ENCODE data around the gene PRSS8. TPM values are rescaled to one million over a fixed set of nuclear protein-coding genes. Genes with fewer than 3 reads are reported as not detected.

Gene PRSS8
- total RNA-seq, 1 experiment from 2014 or later: 108 TPM

DNA sequence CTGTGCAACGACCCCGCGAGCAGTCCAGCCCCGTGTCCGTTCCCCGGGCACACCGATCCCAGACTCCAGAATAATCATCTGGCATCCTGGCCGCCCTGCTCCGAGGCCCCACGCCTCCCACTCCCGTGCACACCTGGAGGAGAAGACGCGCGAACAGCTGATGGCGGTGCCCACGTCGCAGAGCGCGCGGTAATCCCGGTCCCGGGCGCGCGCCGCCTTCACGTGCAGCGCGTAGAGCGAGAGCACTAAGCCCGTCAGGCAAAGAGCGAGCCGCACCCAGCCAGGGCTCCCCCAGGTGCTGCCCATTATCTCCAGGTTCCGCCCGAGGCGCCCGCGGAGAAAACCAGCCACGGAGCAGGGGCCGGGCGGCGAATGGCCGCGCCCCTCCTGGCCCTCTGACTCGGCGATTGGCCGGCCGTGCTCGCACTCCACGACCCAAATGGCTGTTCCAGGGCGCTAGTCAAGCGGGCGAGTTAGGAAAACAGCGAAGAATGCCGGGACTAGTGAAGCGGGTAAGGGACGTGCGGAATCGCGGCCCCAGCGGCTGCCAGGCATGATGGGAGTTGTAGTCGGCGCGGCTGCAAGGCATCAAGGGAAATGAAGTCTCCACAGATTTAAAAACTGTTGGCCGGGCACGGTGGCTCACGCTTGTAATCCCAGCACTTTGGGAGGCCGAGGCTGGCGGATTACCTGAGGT lies 41.0 kb downstream of the PRSS8 start, which contains the start of gene VKORC1:
Gene VKORC1 (minus strand): TSS at position 374 of the 697 bp plus-strand sequence. CDS start 68 bp downstream, at position 306.
- Mint-ChIP-seq H3K27me3 (ENCODE audit: unreplicated experiment) (no peaks in the 10 kb centered on the region), H3K4me1 (ENCODE audit: low read depth, unreplicated experiment) (peaks cover 12% of the 10 kb centered on the region), H3K36me3 (ENCODE audit: insufficient read depth, unreplicated experiment) (peaks cover 43% of the 10 kb centered on the region), H3K9me3 (ENCODE audit: low read depth, unreplicated experiment) (peaks cover 3% of the 10 kb centered on the region), H3K27ac (ENCODE audit: unreplicated experiment) (peak within 1 kb of the TSS; percentile 82), H3K4me3 (ENCODE audit: low read depth, unreplicated experiment) (peak within 1 kb of the TSS; percentile 89)
- no TSS peak for BruUV-seq (replicated peaks)
- peak; percentile 97 for DNase-seq
- intact Hi-C loops (cut with micrococcal nuclease; ENCODE audit: unreplicated experiment): loop anchor here (1.0 to 2.0 kb wide), 2 partner anchors 20 to 109 kb away; partner anchors contain the start of genes HSD3B7, ZNF646 and ZNF668
- TF ChIP-seq, protein P1, sequence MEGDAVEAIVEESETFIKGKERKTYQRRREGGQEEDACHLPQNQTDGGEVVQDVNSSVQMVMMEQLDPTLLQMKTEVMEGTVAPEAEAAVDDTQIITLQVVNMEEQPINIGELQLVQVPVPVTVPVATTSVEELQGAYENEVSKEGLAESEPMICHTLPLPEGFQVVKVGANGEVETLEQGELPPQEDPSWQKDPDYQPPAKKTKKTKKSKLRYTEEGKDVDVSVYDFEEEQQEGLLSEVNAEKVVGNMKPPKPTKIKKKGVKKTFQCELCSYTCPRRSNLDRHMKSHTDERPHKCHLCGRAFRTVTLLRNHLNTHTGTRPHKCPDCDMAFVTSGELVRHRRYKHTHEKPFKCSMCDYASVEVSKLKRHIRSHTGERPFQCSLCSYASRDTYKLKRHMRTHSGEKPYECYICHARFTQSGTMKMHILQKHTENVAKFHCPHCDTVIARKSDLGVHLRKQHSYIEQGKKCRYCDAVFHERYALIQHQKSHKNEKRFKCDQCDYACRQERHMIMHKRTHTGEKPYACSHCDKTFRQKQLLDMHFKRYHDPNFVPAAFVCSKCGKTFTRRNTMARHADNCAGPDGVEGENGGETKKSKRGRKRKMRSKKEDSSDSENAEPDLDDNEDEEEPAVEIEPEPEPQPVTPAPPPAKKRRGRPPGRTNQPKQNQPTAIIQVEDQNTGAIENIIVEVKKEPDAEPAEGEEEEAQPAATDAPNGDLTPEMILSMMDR (IDR thresholded peaks at IDR 0.05; ENCODE audit: unreplicated experiment): no peak
- CTCF ChIA-PET: interaction anchor here (0.6 to 2.7 kb wide), 4 partner anchors 48 to 364 kb away, joined by 3 to 16 read pairs (median 11); partner anchors contain the start of genes HSD3B7 and STX4

DNA sequence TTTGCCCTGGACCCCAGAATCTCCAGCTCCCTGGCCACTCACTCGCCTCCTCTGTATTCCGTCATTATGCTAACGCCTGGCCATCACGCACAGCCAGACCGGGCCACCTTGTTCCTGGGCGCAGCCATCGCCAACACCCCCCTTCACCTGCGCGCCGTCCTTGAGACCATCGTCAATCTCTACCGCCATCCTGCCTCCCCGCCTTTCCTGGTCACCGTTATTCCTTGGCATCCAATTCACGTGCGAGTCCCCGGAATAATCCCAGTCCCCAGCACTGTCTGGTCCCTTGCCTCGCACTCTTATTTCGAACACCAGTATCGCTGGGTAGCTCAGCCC lies 41.5 kb downstream of the PRSS8 start:
- CTCF ChIA-PET: interaction anchor here (0.6 to 2.7 kb wide), 4 partner anchors 23 to 109 kb away, joined by 11 to 16 read pairs (median 11); partner anchors contain the start of genes HSD3B7, KAT8 and STX4
- peaks cover 3% of the 10 kb centered on the region for H3K9me3 Mint-ChIP-seq (ENCODE audit: low read depth, unreplicated experiment)
- H3K4me1 Mint-ChIP-seq (ENCODE audit: low read depth, unreplicated experiment): peaks cover 12% of the 10 kb centered on the region
- BruUV-seq (replicated peaks): TSS peak; percentile 30
- H3K27ac Mint-ChIP-seq (ENCODE audit: unreplicated experiment): peak overlapping the region; percentile 82
- H3K4me3 Mint-ChIP-seq (ENCODE audit: low read depth, unreplicated experiment): peak overlapping the region; percentile 89
- DNase-seq: peak; percentile 27
- TF ChIP-seq, protein P1 (IDR thresholded peaks at IDR 0.05; ENCODE audit: unreplicated experiment): no peak
- intact Hi-C loops (cut with micrococcal nuclease; ENCODE audit: unreplicated experiment): loop anchor here (1.0 to 2.0 kb wide), 2 partner anchors 19 to 109 kb away; partner anchors contain the start of genes HSD3B7, ZNF646 and ZNF668
- no peaks in the 10 kb centered on the region for H3K27me3 Mint-ChIP-seq (ENCODE audit: unreplicated experiment)
- peaks cover 43% of the 10 kb centered on the region for H3K36me3 Mint-ChIP-seq (ENCODE audit: insufficient read depth, unreplicated experiment)

DNA sequence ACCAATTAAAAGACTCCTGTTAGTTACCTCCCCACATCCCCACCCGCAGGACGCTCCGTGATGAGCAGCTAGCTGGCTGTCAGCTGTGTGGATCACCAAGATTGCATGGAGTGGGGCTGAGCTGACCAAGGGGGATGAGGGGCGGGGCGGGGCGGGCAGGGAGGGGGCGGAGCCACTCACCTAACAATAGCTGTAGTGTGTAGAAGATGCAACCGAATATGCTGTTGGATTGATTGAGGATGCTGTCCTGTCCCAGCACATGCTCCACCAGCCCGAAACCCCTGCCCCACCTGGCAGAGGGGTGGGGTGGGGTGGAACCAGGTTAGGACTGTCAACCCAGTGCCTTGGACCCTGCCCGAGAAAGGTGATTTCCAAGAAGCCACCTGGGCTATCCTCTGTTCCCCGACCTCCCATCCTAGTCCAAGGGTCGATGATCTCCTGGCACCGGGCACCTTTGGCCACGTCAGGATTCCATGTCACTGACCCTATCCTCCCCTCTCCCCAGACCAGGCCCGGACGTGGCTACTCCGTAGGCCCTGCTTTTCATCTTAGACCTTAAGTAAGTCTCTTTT lies 42.3 kb downstream of the PRSS8 start:
- Mint-ChIP-seq H3K9me3 (ENCODE audit: low read depth, unreplicated experiment) (peaks cover 3% of the 10 kb centered on the region), H3K36me3 (ENCODE audit: insufficient read depth, unreplicated experiment) (peaks cover 46% of the 10 kb centered on the region), H3K4me1 (ENCODE audit: low read depth, unreplicated experiment) (peaks cover 12% of the 10 kb centered on the region), H3K4me3 (ENCODE audit: low read depth, unreplicated experiment) (peak overlapping the region; percentile 89), H3K27me3 (ENCODE audit: unreplicated experiment) (no peaks in the 10 kb centered on the region), H3K27ac (ENCODE audit: unreplicated experiment) (no peak overlapping the region)
- DNase-seq: peak; percentile 30
- intact Hi-C loops (cut with micrococcal nuclease; ENCODE audit: unreplicated experiment): no loop called here
- no TSS peak for BruUV-seq (replicated peaks)
- TF ChIP-seq, protein P1 (IDR thresholded peaks at IDR 0.05; ENCODE audit: unreplicated experiment): no peak
- CTCF ChIA-PET: interaction anchor here (0.6 to 2.7 kb wide), 5 partner anchors 24 to 340 kb away, joined by 3 to 16 read pairs (median 11); partner anchors contain the start of genes HSD3B7, KAT8 and PRSS8

DNA sequence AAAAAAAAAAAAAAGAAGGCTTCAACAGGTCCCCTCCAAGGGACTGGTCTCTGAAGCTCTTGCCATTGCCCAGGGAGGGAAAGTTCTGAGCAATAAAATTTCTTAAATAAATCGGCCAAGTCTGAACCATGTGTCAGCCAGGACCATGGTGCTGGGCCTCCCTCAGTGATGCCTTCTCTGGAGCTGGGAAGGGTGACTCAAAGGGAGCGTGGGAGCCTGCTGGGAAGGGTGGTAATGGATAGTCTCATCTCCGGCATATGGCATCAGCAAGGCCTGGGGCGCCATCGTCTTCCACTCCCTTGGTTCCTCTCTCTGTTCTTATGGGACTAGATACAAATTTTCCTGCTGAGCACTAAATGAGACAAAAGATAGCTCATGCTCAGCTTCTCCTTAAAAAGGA lies 43.2 kb downstream of the PRSS8 start:
- TSS peak; percentile 40 for BruUV-seq (replicated peaks)

More for the DNA sequence above, 43.2 kb downstream of the PRSS8 start:
- DNase-seq: no peak
- Mint-ChIP-seq H3K27me3 (ENCODE audit: unreplicated experiment) (no peaks in the 10 kb centered on the region), H3K4me3 (ENCODE audit: low read depth, unreplicated experiment) (no peak overlapping the region), H3K9me3 (ENCODE audit: low read depth, unreplicated experiment) (peaks cover 3% of the 10 kb centered on the region), H3K36me3 (ENCODE audit: insufficient read depth, unreplicated experiment) (peaks cover 46% of the 10 kb centered on the region), H3K4me1 (ENCODE audit: low read depth, unreplicated experiment) (peaks cover 12% of the 10 kb centered on the region), H3K27ac (ENCODE audit: unreplicated experiment) (no peak overlapping the region)
- TF ChIP-seq, protein P1 (IDR thresholded peaks at IDR 0.05; ENCODE audit: unreplicated experiment): no peak
- CTCF ChIA-PET: interaction anchor here (0.6 to 2.7 kb wide), 4 partner anchors 9 to 50 kb away, joined by 3 to 16 read pairs (median 9); partner anchors contain the start of gene PRSS8
- intact Hi-C loops (cut with micrococcal nuclease; ENCODE audit: unreplicated experiment): no loop called here
